ENCODE measurements around the gene DEXI.
A peak's percentile ranks its signal among the peaks of the same experiment; 100 is the strongest.

DEXI gene

DNA sequence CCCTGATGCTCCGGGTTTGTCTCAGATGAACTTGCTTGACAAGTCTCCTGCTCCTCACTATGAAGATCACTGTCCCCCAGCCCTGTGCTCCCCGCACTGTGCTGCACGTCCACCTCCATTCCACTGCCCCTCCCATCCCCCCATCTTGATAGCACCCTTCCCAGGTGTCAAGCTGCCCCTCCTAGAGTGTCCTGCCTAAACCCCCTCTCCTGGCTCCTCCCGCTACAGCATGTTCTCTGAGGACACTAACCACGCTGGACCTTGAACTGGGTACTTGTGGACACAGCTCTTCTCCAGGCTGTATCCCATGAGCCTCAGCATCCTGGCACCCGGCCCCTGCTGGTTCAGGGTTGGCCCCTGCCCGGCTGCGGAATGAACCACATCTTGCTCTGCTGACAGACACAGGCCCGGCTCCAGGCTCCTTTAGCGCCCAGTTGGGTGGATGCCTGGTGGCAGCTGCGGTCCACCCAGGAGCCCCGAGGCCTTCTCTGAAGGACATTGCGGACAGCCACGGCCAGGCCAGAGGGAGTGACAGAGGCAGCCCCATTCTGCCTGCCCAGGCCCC lies 18.5 kb downstream of the DEXI start:
- DNase-seq, result no peak

DNA sequence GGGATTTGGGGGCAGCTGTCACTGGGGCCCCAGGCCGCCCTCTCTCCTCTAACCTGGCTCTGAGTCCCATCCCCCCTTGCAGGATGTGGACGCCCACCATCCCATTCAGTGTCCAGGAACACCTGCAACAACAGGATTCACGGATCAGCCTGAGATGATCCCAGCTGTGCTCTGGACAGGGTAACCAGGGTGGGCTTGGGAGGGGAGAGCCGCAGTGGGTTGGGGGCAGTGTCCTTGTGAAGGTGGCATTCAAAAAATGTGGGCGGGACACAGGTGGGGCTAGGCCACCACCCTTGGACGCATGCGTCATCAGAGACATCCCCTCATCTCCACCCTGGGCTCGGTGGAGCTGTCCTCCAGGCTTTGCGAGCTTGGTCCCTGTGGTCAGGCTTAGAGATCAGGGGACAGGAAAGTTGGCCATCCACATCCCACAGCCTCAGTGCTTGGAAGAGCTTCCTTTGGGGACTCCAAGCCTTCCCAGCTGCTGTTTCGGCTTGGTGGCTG lies 19.1 kb downstream of the DEXI start:
- no peak for DNase-seq

DNA sequence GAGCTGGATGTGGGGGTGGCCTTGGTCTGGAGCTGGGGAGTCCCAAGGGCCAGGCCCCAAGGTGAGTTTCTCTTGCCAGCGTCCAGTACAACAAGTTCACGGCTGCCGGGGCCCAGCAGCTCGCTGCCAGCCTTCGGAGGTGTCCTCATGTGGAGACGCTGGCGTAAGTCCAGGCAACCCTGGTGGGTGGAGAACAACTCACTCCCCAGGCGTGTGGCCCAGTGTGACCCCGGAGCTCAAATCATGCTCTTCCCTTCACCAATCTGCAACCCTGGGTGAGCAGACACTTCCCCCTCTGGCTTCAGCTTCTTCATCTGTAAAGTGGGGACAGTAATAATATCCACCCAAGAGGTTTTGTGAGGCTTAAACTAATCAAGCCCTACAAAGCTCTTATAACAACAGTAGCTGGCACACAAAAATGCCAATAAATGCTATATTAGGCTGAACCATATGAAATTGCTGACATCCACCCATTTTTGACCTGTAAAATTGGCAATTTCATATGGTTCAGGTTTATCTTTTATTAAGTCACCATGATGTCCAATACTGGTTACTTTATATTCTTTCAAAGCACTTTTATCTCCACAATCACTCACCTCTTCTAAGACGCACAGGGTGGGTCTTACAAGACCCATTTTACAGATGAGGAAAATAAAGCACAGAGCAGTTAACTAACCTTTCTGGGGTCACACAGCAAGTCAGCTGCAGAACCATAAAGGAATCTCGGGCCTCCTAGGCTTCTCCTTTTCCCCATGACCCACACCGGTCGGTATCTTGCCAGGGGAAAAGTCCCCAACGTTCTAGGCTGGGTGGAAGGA lies 19.7 kb downstream of the DEXI start:
- DNase-seq, result no peak

DNA sequence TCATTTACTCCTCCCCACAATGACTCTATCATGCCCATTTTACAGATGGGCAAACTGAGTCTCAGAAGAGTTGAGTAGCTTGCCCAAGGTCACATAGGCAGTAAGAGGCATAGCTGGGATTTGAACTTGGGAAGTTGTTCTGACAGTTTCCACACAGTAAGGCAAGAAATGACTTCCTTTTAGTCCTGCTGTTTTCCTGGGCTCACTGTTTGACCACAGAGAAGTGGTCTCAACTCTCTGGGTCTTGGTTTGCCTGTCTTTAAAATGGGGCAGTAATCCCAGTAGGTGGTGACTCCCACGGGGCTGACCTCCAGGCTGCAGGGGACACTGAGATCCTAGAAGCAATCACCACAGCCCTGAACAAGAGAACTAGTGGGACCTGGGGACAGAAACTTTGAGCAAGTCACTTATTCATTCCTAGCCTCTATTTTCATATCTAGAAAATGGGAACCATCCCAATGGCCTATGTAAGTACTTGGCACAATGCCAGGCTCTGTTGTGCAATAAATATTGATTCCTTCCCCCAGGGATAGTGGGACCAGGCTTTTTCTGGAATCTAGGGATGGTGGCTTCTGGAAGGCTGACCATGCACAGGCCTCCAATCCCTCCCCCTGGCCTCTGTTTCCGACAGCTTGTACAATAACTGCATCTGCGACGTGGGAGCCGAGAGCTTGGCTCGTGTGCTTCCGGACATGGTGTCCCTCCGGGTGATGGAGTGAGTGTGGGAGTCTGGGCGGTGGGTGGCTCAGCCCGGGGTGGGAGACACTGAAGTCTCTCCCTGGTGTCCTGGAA lies 20.5 kb downstream of the DEXI start:
- no peak for DNase-seq

DNA sequence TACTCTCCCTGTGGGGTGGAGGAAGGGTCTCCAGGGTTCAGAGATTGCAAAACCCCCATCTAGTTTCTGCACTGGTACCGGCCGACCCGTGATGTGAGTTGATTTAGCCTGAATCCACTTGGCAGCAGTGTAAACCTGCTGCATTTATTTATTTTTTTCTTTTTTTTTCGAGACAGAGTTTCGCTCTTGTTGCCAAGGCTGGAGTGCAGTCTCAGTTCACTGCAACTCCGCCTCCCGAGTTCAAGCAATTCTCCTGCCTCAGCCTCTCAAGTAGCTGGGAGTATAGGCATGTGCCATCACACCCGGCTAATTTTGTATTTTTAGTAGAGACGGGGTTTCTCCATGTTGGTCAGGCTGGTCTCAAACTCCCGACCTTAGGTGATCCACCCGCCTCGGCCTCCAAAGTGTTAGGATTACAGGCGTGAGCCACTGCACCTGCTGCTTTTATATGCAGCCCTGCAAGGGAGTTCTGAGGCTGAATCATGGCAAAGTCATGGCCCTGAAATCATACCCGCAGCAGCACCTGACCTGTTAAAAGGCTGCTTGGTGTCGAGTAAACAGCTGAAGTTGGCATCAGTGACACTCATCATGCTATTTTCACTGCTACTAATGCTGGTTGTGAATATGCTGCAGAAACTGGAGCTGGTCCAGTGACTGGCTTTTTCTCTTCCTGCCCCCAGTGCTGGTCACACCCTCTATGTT lies 21.4 kb downstream of the DEXI start:
- no peak for DNase-seq

DNA sequence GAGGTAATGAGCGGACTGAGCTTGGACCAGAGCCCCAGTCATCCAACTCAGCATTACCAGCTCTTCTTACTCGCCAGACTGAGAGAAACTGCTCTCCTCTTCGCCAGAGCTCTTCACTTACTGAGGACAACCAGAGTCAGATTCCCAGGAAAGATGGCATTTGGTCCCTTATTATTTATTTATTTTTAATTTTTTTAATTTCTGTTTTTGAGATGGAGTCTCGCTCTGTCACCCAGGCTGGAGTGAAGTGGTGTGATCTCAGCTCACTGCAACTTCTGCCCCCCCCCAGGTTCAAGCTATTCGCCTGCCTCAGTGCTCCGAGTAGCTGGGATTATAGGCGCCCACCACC lies 23.3 kb downstream of the DEXI start:
- no peak for DNase-seq

DNA sequence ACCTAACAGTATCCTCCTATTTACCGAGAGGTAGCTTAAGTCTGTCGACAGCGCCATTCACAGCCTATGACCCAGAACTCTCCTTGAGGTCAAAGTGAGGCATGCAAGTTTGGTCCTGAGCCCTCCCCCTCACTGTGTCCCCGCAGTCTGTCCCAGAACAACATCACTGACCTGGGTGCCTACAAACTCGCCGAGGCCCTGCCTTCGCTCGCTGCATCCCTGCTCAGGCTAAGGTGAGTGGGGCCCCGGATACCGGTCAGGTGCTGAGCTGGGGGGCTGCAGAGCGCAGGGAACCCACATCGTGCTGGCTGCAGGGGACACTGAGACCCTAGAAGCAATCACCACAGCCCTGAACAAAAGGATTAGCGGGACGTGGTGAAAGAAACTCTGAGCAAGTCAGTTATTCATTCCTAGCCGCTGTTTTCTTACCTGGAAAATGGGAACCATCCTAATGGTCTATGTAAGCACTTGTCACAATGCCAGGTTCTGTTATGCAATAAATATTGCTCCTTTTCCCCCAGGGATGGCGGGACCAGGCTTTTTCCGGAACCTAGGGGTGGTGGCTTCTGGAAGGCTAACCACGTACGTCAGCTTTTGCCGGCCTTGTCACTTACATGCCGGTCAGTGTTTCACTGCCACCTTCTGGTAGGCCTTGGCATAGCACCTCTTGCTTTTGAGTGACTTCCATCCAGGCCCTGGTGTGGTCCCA lies 23.8 kb downstream of the DEXI start:
- DNase-seq, result peak; percentile 46

DNA sequence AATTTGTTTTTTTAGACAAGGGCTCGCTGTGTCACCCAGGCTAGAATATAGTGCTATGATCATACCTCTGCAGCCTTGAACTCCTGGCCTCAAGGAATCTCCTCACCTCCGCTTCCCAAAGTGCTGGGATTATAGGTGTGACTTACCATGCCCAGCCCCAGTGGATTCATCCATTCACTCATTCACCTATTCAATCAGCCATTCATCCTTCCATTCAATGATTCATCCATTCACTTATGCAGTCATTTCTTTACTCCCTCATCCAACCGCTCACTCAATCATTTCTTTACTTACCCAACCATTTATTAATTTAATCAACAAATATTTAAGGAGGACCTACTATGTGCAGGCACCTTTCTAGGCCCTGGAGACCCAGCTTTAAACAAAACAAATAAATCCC lies 25.7 kb downstream of the DEXI start:
- DNase-seq, result no peak

DNA sequence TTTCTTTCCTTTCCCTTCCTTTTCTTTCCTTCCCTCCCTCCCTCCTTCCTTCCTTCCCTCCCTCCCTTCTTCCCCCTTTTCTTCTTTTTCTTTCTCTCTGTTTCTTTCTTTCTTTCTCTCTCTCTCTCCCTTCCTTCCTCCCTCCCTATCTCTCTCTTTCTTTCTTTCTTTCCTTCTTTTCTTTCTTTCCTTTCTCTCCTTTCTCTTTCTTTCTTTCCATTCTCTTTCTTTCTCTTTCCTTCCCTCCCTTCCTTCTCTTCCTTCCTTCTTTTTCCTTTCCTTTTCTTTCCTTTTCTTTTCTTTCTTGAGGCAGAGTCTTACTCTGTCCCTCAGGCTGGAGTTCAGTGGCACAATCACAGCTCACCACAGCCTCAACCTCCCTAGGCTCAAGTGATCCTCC lies 31.0 kb downstream of the DEXI start:
- no peak for DNase-seq

DNA sequence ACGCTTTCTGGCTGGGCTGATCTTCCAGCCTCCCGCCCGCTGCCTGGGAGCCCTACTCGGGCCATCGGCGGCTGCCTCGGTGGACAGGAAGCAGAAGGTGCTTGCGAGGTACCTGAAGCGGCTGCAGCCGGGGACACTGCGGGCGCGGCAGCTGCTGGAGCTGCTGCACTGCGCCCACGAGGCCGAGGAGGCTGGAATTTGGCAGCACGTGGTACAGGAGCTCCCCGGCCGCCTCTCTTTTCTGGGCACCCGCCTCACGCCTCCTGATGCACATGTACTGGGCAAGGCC lies 34.6 kb downstream of the DEXI start:
- no peak for DNase-seq

DNA sequence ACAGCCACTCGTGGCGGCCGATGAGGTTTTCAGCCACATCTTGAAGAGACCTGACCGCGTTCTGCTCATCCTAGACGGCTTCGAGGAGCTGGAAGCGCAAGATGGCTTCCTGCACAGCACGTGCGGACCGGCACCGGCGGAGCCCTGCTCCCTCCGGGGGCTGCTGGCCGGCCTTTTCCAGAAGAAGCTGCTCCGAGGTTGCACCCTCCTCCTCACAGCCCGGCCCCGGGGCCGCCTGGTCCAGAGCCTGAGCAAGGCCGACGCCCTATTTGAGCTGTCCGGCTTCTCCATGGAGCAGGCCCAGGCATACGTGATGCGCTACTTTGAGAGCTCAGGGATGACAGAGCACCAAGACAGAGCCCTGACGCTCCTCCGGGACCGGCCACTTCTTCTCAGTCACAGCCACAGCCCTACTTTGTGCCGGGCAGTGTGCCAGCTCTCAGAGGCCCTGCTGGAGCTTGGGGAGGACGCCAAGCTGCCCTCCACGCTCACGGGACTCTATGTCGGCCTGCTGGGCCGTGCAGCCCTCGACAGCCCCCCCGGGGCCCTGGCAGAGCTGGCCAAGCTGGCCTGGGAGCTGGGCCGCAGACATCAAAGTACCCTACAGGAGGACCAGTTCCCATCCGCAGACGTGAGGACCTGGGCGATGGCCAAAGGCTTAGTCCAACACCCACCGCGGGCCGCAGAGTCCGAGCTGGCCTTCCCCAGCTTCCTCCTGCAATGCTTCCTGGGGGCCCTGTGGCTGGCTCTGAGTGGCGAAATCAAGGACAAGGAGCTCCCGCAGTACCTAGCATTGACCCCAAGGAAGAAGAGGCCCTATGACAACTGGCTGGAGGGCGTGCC lies 35.1 kb downstream of the DEXI start:
- DNase-seq, result no peak

DNA sequence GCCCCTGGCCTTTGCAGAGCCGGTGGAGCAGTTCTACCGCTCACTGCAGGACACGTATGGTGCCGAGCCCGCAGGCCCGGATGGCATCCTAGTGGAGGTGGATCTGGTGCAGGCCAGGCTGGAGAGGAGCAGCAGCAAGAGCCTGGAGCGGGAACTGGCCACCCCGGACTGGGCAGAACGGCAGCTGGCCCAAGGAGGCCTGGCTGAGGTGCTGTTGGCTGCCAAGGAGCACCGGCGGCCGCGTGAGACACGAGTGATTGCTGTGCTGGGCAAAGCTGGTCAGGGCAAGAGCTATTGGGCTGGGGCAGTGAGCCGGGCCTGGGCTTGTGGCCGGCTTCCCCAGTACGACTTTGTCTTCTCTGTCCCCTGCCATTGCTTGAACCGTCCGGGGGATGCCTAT lies 35.8 kb downstream of the DEXI start:
- no peak for DNase-seq

DNA sequence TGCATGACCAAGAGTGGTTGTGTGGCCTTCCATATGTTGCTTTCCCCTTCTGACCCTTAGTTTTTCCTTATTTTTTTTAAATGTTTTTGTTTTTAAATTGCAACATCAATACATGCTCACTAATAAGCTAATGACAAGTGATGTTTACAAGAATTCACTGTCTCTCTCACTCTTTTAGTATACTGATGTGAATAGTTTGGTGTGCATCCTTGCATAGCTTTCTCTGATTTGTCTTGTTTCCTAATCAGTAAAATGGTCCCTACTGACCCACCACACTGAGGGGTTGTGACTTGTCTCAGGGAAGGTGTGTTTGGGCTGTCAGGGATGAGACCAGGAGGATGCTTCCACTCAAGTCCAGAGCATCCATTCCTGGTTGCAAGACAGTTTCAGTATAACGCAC lies 39.3 kb downstream of the DEXI start:
- no peak for DNase-seq

DNA sequence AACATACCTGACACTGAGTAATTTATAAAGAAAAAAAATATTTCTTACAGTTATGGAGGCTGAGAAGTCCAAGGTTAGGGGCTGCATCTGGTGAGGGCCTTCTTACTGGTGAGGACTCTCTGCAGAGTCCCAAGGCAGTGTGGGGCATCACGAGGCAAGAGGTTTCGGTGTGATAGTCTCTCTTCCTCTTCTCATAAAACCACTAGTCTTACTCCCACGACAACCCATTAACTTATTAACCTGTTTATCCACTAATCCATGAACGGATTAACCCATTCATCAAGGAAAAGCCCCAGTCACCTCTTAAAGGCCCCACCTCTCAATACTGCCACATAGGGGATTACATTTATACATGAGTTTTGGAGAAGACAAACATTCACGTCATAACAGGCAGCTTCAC lies 45.1 kb downstream of the DEXI start:
- no peak for DNase-seq

DNA sequence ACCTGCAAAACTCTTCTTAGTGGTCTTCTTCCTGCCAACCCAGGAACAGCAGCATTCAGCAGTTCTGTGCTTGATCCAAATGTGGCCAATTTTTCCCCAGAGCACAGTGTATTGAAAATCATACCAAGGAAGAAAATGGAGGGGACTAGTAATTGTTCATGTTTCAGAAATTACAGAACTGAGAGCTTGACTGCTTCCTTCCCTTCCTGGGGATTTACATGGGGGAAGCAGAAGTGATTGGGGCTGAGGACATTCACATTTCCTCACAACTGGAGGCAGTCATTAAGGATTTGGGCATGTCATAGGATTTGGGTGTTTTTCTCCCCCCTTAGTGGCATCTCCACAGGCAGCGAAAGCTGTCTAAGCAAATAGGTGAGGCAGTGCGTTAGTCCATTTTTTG lies 45.5 kb downstream of the DEXI start:
- no peak for DNase-seq

DNA sequence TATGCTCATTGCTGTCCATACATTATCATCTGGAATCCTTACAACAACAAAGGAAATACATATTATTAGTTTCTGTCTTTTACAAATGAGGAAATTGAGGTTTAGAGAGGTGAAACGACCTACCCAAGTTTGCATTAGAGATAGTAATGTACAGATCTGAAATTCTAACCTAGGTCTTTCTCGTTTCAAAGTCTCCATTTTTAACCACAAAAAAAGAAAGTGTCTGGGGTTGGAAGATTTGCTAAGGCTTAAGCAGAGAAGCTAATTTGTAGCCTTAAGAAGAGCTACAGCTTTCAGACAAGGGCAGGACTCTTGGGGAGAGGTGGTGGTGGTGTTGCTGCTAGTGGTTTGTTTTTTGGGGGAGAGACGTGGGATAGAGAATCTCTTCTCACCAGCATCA lies 46.1 kb downstream of the DEXI start:
- no peak for DNase-seq

DNA sequence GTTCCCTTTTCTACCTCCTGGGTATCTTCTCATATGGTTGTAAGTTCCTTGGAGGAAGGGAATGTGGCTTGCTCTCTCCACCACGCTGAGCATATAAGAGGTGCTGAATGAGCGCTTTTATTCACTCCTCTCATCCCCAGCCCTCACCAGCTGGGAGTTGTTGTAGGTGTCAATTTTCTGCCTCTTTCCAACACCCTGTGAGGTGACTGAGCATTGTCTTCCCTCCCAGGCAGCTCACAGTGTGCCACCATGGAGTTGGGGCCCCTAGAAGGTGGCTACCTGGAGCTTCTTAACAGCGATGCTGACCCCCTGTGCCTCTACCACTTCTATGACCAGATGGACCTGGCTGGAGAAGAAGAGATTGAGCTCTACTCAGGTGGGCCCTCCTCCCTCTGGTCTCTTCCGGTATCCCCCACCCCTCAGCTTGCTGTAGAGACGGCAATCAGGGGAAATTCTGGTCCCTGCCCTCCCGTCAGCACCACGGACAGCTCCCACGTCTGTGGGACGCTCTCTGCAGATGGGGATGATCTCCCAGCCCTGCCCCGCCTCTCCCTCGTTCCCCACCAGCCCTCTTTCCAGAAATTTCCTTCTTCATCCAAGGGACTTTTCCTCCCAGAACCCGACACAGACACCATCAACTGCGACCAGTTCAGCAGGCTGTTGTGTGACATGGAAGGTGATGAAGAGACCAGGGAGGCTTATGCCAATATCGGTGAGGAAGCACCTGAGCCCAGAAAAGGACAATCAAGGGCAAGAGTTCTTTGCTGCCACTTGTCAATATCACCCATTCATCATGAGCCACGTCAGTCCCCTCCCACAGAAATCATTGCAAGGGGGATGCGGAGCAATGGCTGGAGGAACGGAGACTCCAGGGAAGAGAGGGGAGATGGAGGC lies 47.0 kb downstream of the DEXI start:
- DNase-seq, result no peak

DNA sequence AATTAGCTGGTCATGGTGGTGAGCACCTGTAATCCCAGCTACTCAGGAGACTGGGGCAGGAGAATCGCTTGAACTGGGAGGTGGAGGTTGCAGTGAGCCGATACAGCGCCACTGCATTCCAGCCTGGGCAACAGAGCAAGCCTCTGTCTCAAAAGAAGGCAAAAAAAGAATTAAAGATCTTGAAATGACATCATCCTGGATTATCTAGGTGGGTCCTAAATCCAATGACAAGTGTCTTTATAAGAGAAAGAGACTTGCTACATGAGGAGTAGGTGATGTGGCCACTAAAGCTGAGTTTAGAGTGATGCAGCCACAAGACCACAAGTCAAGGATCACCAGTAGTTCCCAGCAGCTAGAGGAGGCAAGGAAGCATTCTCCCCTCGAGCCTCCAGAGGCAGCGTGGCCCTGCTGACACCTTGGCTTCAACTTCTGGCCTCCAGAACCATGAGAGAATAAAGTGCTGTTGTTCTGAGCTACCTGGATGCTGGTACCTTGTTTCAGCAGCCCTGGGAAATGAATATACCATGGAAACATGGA lies 49.4 kb downstream of the DEXI start:
- no peak for DNase-seq

DNA sequence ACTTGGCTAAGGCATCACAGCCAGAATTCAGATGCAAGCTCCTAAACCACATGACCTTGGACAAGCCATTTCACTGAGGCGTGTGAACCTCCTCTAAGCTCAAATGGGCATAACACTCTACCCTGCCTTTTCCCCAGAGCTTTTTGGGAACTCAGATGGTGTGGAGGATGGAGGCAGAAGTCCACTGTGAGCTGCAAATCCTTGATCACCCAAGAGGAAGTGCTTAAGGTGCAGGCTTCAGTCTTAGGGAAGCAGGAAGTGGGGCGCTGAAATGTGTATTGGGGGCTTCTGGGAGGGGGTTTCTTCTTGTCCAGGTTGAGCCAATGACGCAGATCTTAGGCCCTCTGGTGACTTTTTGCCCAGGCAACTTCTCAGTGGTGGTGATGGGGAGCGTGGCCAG lies 52.4 kb downstream of the DEXI start:
- DNase-seq, result no peak

DNA sequence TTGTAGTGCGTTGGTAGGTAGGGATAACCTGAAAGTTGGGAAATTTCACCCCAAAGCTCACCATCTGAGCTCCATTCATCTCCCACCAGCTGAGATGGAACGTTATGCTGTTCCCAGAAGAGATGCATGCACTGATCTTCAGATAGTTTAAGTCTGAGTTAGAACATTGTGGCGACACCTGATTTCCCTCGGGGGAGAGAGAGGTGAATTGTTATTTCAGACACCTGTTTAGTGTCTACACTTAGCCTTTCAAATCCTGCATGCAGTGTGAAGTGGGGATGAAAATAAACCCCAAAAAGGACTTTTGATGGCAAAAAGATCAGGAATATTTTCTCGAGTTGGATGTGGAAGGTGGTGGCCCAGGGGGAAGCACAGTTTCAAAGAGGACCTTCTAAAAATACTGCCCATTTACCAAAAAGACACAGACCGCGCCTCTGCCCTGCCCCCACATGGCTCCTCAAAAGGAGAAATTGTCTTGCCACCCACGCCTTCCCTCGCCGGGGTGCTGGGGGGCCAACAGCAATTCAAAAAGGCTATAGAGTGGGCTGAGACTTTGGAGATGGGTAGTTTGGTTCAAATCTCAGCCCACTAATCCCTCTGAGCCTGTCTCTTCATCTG lies 53.8 kb downstream of the DEXI start:
- DNase-seq, result no peak
